Lung (tissue), 12 donors: ENCODE measurements around the gene PNKP. TPM values are rescaled to one million over a fixed set of nuclear protein-coding genes. Genes with fewer than 3 reads are reported as not detected.
A peak's percentile ranks its signal among the peaks of the same experiment; 100 is the strongest.

ENCODE experiments used
- ATAC-seq: fragments of 200-7000 bp; cut with Tn5 transposase; one replicate; pipeline ENCODE4 v1.9.1; 2020; ENCODE audit warnings: moderate number of reproducible peaks; ENCODE audit not compliant: insufficient read depth, low FRiP score
- DNase-seq, 3 donors: peaks; one replicate each; pipeline ENCODE4 v3.0.0-alpha.2; 2013 to 2017
- H3K27ac ChIP-seq, 2 donors: one replicate each; pipeline ENCODE4 v1.5.1; 2013; ENCODE audit warnings: mild to moderate bottlenecking in 2 of 2, moderate library complexity in 2 of 2, control low read depth in 1 of 2, inconsistent platforms in 1 of 2, low read depth in 1 of 2, low read length in 1 of 2
- H3K27me3 ChIP-seq, 3 donors: one replicate each; pipeline ENCODE4 v1.5.1; 2013; ENCODE audit warnings: low read length in 2 of 3; ENCODE audit not compliant: control insufficient read depth in 3 of 3, insufficient read depth in 3 of 3
- H3K36me3 ChIP-seq, 4 donors: one replicate each; pipeline ENCODE4 v1.5.1; 2013; ENCODE audit warnings: low read length in 4 of 4, mild to moderate bottlenecking in 1 of 4, moderate library complexity in 1 of 4; ENCODE audit not compliant: control insufficient read depth in 4 of 4, insufficient read depth in 4 of 4
- H3K4me1 ChIP-seq, 5 donors: one replicate each; pipeline ENCODE4 v1.5.1; 2013; ENCODE audit warnings: low read length in 5 of 5, mild to moderate bottlenecking in 2 of 5, moderate library complexity in 1 of 5; ENCODE audit not compliant: control insufficient read depth in 5 of 5, insufficient read depth in 5 of 5
- H3K4me3 ChIP-seq: one replicate; pipeline ENCODE4 v1.5.1; 2013; ENCODE audit warnings: mild to moderate bottlenecking, control low read depth, moderate library complexity
- H3K9ac ChIP-seq, 2 donors: one replicate each; pipeline ENCODE4 v1.5.1; 2013; ENCODE audit warnings: low read length in 2 of 2, control low read depth in 1 of 2; ENCODE audit not compliant: insufficient read depth in 1 of 2
- H3K9me3 ChIP-seq, 4 donors: one replicate each; pipeline ENCODE4 v1.5.1; 2013; ENCODE audit warnings: low read length in 3 of 4, mild to moderate bottlenecking in 1 of 4, moderate library complexity in 1 of 4; ENCODE audit not compliant: control insufficient read depth in 4 of 4, insufficient read depth in 3 of 4
- WGBS, 2 donors: extraction: QIAGEN DNeasy Blood & Tissue Kit; methylation state at CpG; one replicate each; pipeline ENCODE4 v1.1.7; 2013; 5-methylcytosine and 5-hydroxymethylcytosine counted together
- polyA plus RNA-seq, 2 donors: library from polyadenylated mRNA; stranded (reverse); fragments of 200-250 nt; gene quantifications; one replicate each; pipeline ENCODE4 v1.2.1, GENCODE V29; 2013
- total RNA-seq, 2 donors: library from RNA; depleted of rRNA in 1 of 2; stranded (reverse); fragments of >200 nt in 1 of 2; gene quantifications; one replicate each; pipeline ENCODE4 v1.2.1, GENCODE V29; 2014 to 2021
- TF ChIP-seq, protein P1 (sequence below): IDR thresholded peaks from 2 replicates; pipeline ENCODE4 v1.5.1; 2012; ENCODE audit warnings: mild to moderate bottlenecking; ENCODE audit errors: control extremely low read depth, extremely low read depth
- donor health status: control.
- donor health status: control.
- donor health status: Bipolar disorder and iron deficiency.
- donor health status: healthy.
- donor health status: DM: yes; HTN: yes; CAD: no.

Gene PNKP
- total and polyA plus RNA-seq, 4 donors, result 44.7 to 120 (median 64.2) TPM

DNA sequence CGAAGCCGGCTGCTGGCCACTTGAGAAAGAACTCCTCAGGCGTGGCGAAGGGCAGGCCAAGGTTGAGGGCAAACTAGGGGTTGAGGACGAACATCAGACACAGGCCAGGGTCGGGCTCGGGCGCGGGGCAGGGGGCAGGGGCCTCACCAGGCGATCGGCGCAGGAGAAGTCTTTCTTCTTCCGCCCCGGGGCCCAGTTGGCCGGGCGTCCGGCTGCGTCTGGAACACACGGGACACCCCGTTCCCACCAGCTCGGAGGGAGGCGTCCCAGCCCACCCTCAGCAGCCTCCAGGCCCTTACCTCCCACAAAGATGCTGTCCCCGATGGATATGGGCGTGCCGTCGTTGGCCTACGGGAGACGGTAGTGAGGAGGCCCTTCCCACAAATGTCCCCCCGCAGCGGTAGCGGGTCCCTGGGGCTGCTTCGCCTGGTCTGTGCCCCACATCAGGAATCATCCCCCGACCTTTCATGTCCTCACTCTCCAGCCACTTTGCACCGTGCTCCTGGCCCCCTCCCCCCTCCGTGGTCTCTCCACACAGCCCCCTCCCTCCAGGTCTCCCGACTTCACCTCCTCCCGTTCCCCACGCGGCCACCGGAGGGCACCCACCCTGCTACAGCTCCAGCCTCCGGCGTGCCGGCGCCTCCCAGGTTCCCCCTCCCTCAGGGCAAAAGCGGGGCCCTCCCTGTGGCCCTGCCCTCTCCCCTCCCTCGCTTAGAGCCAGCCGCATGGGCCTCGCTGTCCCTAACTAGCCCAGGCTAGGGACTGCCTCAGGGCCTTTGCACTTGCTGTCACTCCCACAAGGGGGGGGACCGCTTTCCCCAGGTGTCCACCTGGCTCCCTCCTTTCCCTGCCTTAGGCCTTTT lies 4.8 kb downstream of the PNKP start:
- ATAC-seq, result no peak
- DNase-seq, result no peak
- H3K9me3 ChIP-seq, result no peaks in the 10 kb centered on the region
- no peak overlapping the region for H3K9ac ChIP-seq
- no peak overlapping the region for H3K27ac ChIP-seq
- no peak overlapping the region for H3K4me3 ChIP-seq
- peaks cover 3 to 29% (median 9%) of the 10 kb centered on the region in 5 donors for H3K4me1 ChIP-seq
- no peaks in the 10 kb centered on the region for H3K27me3 ChIP-seq
- 82 to 84% methylated on average over 43 to 49 of the region's 49 CpGs for WGBS, 2 donors
- TF ChIP-seq, protein P1, sequence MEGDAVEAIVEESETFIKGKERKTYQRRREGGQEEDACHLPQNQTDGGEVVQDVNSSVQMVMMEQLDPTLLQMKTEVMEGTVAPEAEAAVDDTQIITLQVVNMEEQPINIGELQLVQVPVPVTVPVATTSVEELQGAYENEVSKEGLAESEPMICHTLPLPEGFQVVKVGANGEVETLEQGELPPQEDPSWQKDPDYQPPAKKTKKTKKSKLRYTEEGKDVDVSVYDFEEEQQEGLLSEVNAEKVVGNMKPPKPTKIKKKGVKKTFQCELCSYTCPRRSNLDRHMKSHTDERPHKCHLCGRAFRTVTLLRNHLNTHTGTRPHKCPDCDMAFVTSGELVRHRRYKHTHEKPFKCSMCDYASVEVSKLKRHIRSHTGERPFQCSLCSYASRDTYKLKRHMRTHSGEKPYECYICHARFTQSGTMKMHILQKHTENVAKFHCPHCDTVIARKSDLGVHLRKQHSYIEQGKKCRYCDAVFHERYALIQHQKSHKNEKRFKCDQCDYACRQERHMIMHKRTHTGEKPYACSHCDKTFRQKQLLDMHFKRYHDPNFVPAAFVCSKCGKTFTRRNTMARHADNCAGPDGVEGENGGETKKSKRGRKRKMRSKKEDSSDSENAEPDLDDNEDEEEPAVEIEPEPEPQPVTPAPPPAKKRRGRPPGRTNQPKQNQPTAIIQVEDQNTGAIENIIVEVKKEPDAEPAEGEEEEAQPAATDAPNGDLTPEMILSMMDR, result no peak
- H3K36me3 ChIP-seq, result peaks cover 0 to 64% (median 27%) of the 10 kb centered on the region in 4 donors

DNA sequence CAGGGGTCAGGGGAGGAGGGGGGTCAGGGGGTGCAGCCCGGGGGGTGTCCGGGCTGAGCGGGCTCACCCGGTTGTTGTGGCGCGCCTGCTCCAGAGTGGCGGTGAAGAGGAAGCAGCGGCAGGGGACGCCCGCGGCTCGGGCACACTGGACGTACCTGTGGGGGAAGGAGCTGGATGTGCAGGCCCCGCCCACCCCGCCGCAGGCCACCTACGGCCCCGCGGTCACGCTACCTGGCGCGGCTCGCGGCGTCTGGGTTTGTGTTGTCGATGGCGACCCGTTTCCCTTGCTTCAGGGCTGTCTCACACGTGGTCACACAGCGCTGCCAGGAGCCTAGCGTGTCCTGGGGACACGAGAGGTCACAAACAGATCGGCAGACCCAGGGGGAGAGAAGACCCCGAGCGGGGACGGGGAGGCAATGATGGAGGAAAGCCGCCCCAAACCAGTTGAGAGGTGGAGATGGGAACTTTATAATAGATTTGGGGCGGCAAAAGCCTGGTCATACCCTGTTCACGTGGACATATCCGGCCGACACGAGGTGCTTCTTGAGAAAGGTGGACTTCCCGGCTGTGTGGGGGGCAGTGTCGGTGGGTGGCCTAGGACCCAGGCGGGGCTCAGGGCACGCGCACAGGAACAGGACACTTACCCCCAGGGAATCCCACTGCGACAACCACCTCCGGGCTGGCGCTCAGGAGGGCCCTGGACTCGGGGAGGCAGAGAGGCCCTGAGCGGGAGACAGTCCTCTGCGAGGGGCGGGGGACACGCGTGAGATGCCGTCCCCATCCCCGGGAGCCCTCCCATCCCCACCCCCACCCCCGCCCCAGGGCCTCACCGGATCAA lies 5.6 kb downstream of the PNKP start:
- Histone ChIP-seq H3K9me3 (no peaks in the 10 kb centered on the region), H3K27ac (no peak overlapping the region), H3K4me1 (peaks cover 3 to 27% (median 9%) of the 10 kb centered on the region in 5 donors), H3K36me3 (peaks cover 0 to 71% (median 34%) of the 10 kb centered on the region in 4 donors), H3K27me3 (no peaks in the 10 kb centered on the region), H3K4me3 (no peak overlapping the region), H3K9ac (no peak overlapping the region)
- no peak for ATAC-seq
- DNase-seq, result peak in 1 of 3 donors; percentile 43
- TF ChIP-seq, protein P1, result no peak
- WGBS, 2 donors, result 84 to 85% methylated on average over 60 of the region's 60 CpGs

DNA sequence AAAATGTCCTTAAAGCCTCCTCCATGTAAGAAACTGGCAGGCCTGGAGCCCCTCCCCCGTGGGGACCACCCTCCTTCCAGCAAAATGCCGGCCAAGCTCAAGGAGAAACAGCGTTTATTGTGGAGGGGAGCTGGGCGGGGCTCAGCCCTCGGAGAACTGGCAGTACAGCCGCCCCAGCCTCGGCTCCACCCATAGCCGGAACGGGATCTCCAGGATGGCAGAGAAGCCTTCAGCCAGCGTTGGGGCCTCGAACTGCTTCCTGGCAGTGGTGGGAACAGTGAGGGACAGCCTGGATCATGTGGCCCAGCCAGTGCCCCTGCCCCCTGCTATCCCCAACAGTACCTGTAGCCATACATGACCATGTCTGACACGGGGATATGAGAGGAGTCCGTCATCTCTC lies 6.3 kb downstream of the PNKP start:
- Histone ChIP-seq H3K9ac (no peak overlapping the region), H3K36me3 (peaks cover 0 to 77% (median 36%) of the 10 kb centered on the region in 4 donors), H3K27ac (no peak overlapping the region), H3K4me1 (peaks cover 0 to 20% (median 6%) of the 10 kb centered on the region in 5 donors), H3K9me3 (no peaks in the 10 kb centered on the region), H3K4me3 (no peak overlapping the region), H3K27me3 (no peaks in the 10 kb centered on the region)
- TF ChIP-seq, protein P1, result no peak
- DNase-seq (peak; percentile 71 to 83 (median 74)), ATAC-seq (no peak)
- WGBS, 2 donors, result 51 to 69% methylated on average over 13 of the region's 13 CpGs
